GM12891 (cell line): ENCODE measurements around the gene KCNJ10.

ENCODE experiments used
- PAX5 ChIP-seq: IDR thresholded peaks from 2 replicates; pipeline ENCODE4 v1.6.1; 2011; ENCODE audit warnings: low read length, moderate library complexity, mild to moderate bottlenecking; ENCODE audit not compliant: insufficient read depth, severe bottlenecking
- POLR2A ChIP-seq: IDR thresholded peaks from 2 replicates; pipeline ENCODE4 v1.6.1; 2011; ENCODE audit warnings: low read depth, low read length, control low read depth
- POLR2AphosphoS5 ChIP-seq: IDR thresholded peaks from 2 replicates; pipeline ENCODE4 v1.6.1; 2011; ENCODE audit warnings: low read depth, low read length, control low read depth
- TAF1 ChIP-seq: IDR thresholded peaks from 2 replicates; pipeline ENCODE4 v1.6.1; 2011; ENCODE audit warnings: low read depth, low read length, control low read depth

DNA sequence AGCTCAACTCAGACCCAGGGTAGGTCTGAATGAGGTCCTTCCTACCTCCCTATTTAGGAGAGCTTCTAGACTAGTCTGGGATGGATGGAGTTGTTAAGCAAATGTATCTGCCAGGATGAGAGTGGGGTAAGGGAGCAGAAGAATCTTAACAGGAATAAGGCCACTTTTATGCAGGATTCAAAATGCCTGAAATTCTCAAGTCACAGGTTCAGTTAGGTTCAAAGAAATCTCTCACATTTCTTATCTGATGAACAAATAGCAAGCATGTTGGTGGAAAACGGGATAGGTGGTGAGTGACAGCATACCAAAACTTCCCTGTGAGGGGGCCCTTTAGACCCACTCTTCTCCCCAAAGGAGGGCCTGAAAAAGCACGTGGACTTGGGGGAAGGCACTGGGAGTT, 118.9 kb downstream of the KCNJ10 start:
- TF ChIP-seq POLR2A, result no peak
- no peak for TF ChIP-seq TAF1
- TF ChIP-seq POLR2AphosphoS5, result no peak
- no peak for TF ChIP-seq PAX5
